Suprapubic skin (tissue), 3 donors: Measurements from ENCODE around the gene RRP9.

ENCODE experiments used
- CTCF ChIP-seq, 2 donors: fragments of 200-600 bp in 1 of 2; fragments of 450-650 bp in 1 of 2; sonication (generic) in 1 of 2; IDR thresholded peaks; one replicate each; pipeline ENCODE4 v1.5.1; 2016 to 2019; ENCODE audit warnings: antibody characterized with exemption in 2 of 2, mild to moderate bottlenecking in 1 of 2, moderate library complexity in 1 of 2
- EP300 ChIP-seq: sonication (generic); formaldehyde crosslinking; IDR thresholded peaks from one replicate; pipeline ENCODE4 v1.6.1; 2017; ENCODE audit warnings: antibody characterized with exemption

- TF ChIP-seq CTCF (IDR thresholded peaks at IDR 0.05) (no peak), EP300 (no peak)
These were observed 25.2 kb upstream of the RRP9 start for GRCh38 chr3:51966922-51967383.
